Kidney (tissue), 14 donors: Measurements from ENCODE around the gene ATP6V1G3. TPM values are rescaled to one million over a fixed set of nuclear protein-coding genes. Genes with fewer than 3 reads are reported as not detected.
"Not testable (repeated sequence)": the region's sequence is repeated elsewhere in the genome, so short reads cannot be mapped to it uniquely, and the experiment has no call there.

Experiments used
- DNase-seq, 5 donors: peaks; one replicate each; pipeline ENCODE4 v3.0.0-alpha.2; 2013 to 2020
- FAIRE-seq: peaks from 2 replicates; lab custom pipeline; 2012; peaks lifted over from hg19 to GRCh38; lab: Jason Lieb, UNC
- H3K27ac ChIP-seq, 2 donors: one replicate each; pipeline ENCODE4 v1.7.0; 2013; ENCODE audit warnings: low read depth in 2 of 2, low read length in 2 of 2, inconsistent platforms in 1 of 2
- H3K27me3 ChIP-seq: one replicate; pipeline ENCODE4 v1.7.1; 2013; ENCODE audit warnings: low read length, inconsistent platforms; ENCODE audit not compliant: control insufficient read depth, insufficient read depth
- H3K36me3 ChIP-seq, 3 donors: one replicate each; pipeline versions ENCODE4 v1.7.0 to v1.7.1; 2013; ENCODE audit warnings: low read length in 3 of 3, control low read depth in 1 of 3, inconsistent platforms in 1 of 3; ENCODE audit not compliant: insufficient read depth in 3 of 3, control insufficient read depth in 2 of 3
- H3K4me1 ChIP-seq, 3 donors: one replicate each; pipeline versions ENCODE4 v1.7.0 to v1.7.1; 2013; ENCODE audit warnings: low read length in 3 of 3, inconsistent platforms in 1 of 3, low read depth in 1 of 3; ENCODE audit not compliant: control insufficient read depth in 2 of 3, insufficient read depth in 2 of 3
- H3K4me3 ChIP-seq, 3 donors: one replicate each; pipeline versions ENCODE4 v1.7.0 to v1.8.1; 2013; ENCODE audit warnings: low read length in 3 of 3, control low read depth in 1 of 3, inconsistent platforms in 1 of 3
- H3K9ac ChIP-seq, 3 donors: one replicate each; pipeline versions ENCODE4 v1.7.0 to v1.7.1; 2013; ENCODE audit warnings: low read length in 3 of 3, control low read depth in 1 of 3, inconsistent platforms in 1 of 3
- H3K9me3 ChIP-seq, 3 donors: one replicate each; pipeline versions ENCODE4 v1.7.0 to v1.7.1; 2013; ENCODE audit warnings: low read length in 3 of 3, control low read depth in 1 of 3, inconsistent platforms in 1 of 3; ENCODE audit not compliant: control insufficient read depth in 2 of 3, insufficient read depth in 1 of 3
- CTCF ChIP-seq: IDR thresholded peaks from 3 replicates; pipeline ENCODE4 v1.5.1; 2012; ENCODE audit warnings: mild to moderate bottlenecking, moderate library complexity, borderline replicate concordance; ENCODE audit not compliant: insufficient read depth; ENCODE audit errors: extremely low read depth
- intact Hi-C: fragments of 100-400 bp; cut with DNase I; formaldehyde crosslinking; loops from one replicate; pipeline ENCODE4 v1.11.1; 2022
- polyA plus RNA-seq: library from polyadenylated mRNA; stranded (reverse); fragments of 350-450 nt; fragmentation: Illumina TruSeq; extraction: RNeasy Lipid Tissue Mini Kit (QIAGEN cat#74804); gene quantifications from one replicate; pipeline ENCODE4 v1.2.3, GENCODE V29; 2014; ENCODE audit warnings: low read depth, low replicate concordance; ENCODE audit not compliant: insufficient read depth
- total RNA-seq: library from RNA; stranded (reverse); fragmentation: NEBNext Ultra II Directional; extraction: Animal tissue kit (Norgen Biotek cat#: 25700); gene quantifications from one replicate; pipeline ENCODE4 v1.2.1, GENCODE V29; 2021
- donor health status: control.
- donor health status: control.
- donor health status: control.
- donor health status: control.
- donor health status: control.
- donor health status: DM: yes; HTN: yes; CAD: no.
- donor health status: Normal renal cell carcinoma (clear cell type).

The ATP6V1G3 gene
- total and polyA plus RNA-seq, 2 donors from 2014 or later: 1.9 to 102 TPM

GRCh38 chr1:198480876-198481275 lies 59.6 kb downstream of the ATP6V1G3 start:
- intact Hi-C loops: no loop called here
- DNase-seq (no peak), FAIRE-seq (no peak)
- H3K27me3 ChIP-seq: no peaks in the 10 kb centered on the region
- no peak overlapping the region for H3K9ac ChIP-seq
- H3K36me3 ChIP-seq: no peaks in the 10 kb centered on the region
- H3K4me1 ChIP-seq: no peaks in the 10 kb centered on the region
- no peak overlapping the region for H3K4me3 ChIP-seq
- no peak overlapping the region for H3K27ac ChIP-seq
- H3K9me3 ChIP-seq: peaks cover 0 to 3% (median 0%) of the 10 kb centered on the region in 3 donors
- TF ChIP-seq CTCF: no peak

- H3K9ac ChIP-seq, DNase-seq, FAIRE-seq, H3K9me3 ChIP-seq, H3K4me3 ChIP-seq, H3K27me3 ChIP-seq, H3K27ac ChIP-seq, H3K4me1 ChIP-seq, H3K36me3 ChIP-seq, intact Hi-C loops: not testable (repeated sequence)
Observed at GRCh38 chr1:198477354-198477753, 63.1 kb downstream of the ATP6V1G3 start.

Other genes starting within 250 kb of the ATP6V1G3 start
- 60.2 TPM for gene PTPRC, start 98.4 kb upstream of the ATP6V1G3 start, total RNA-seq
- gene PTPRC, start 98.4 kb upstream of the ATP6V1G3 start, polyA plus RNA-seq: 1.4 TPM